Ammon's horn (tissue), 1 donor: Measurements from ENCODE around the gene KASH5.
"Not testable (repeated sequence)": the region's sequence is repeated elsewhere in the genome, so short reads cannot be mapped to it uniquely, and the experiment has no call there.

ENCODE experiments used
- DNase-seq: peaks from one replicate; pipeline ENCODE4 v3.0.0-alpha.2; 2016; ENCODE audit warnings: low spot score

Gene KASH5

DNA sequence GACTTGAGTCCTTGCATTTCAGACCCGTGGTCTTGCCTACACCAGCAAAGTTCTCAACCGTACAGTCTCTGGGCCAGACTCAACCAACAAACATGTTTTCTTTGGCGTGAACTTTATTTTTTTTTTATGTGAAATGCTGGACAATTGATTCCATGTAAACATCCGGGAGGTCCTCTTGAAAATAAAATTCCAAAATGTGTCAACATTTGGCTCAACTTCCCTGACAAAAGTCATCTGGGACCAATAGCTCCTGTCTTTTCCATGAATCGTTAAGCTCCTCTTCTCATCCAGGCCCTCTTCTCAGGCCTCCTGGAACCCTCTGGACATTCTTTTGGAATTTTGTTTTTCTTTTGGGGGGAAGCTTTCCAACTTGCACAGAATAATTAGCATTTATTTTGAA lies 67.7 kb downstream of the KASH5 start:
- DNase-seq = no peak

- DNase-seq = no peak
These were observed 68.3 kb downstream of the KASH5 start for GRCh38 chr19:49456326-49456725.

- no peak for DNase-seq
These were observed 70.5 kb downstream of the KASH5 start for GRCh38 chr19:49458567-49458903.

- no peak for DNase-seq
These were observed 71.3 kb downstream of the KASH5 start for GRCh38 chr19:49459388-49459787.

- not testable (repeated sequence) for DNase-seq
These were observed 73.1 kb downstream of the KASH5 start for GRCh38 chr19:49461130-49461529.

DNA sequence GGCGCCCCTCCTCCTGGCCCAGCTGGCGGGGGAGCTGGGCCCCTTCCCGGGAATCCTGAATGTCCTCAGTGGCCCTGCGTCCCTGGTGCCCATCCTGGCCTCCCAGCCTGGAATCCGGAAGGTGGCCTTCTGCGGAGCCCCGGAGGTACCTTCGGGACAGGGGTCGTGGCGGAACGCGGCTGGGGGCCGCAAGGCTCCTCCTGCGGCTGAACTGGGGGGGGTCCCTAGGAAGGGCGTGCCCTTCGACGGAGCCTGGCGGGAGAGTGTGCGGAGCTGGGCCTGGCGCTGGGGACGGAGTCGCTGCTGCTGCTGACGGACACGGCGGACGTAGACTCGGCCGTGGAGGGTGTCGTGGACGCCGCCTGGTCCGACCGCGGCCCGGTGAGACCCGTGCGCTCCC lies 73.6 kb downstream of the KASH5 start:
- no peak for DNase-seq

DNA sequence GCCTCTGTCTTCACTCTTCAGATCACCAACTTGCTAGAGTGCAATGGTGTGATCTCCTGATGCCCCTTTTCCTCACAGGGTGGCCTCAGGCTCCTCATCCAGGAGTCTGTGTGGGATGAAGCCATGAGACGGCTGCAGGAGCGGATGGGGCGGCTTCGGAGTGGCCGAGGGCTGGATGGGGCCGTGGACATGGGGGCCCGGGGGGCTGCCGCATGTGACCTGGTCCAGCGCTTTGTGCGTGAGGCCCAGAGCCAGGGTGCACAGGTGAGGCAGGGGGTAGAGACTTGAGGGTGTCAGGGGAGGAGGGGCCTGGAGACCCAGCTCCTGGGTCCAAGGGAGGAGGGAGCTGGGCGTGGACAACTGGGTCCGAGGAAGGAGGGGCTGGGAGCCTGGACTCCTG lies 74.4 kb downstream of the KASH5 start:
- DNase-seq = no peak

GRCh38 chr19:49463960-49464740 lies 76.1 kb downstream of the KASH5 start:
- DNase-seq = no peak

- no peak for DNase-seq
These were observed 77.3 kb downstream of the KASH5 start for GRCh38 chr19:49465371-49465770.
